GM10248 (cell line): ENCODE data around the gene C9orf85.

Source experiments
- CTCF ChIA-PET: fragments of 300-600 bp; sonication (Branson Sonifier 250); formaldehyde crosslinking; extraction: SDS; loops from one replicate; lab custom pipeline; 2021; ENCODE audit warnings: antibody characterized with exemption; lab: Yijun Ruan, JAX
- POLR2A ChIA-PET: fragments of 350-650 bp; sonication (Branson Sonifier 250); formaldehyde crosslinking; extraction: SDS; loops from one replicate; lab custom pipeline; 2020; ENCODE audit warnings: antibody characterized with exemption; lab: Yijun Ruan, JAX
- DNase-seq: peaks from one replicate; pipeline ENCODE4 v3.0.0; 2012; ENCODE audit errors: extremely low spot score
- TF ChIP-seq, protein P1 (sequence below): IDR thresholded peaks from 2 replicates; pipeline ENCODE4 v1.5.1; 2012; ENCODE audit warnings: mild to moderate bottlenecking, low read depth; ENCODE audit errors: extremely low read depth, missing control alignments, control extremely low read depth

C9orf85 gene

DNA sequence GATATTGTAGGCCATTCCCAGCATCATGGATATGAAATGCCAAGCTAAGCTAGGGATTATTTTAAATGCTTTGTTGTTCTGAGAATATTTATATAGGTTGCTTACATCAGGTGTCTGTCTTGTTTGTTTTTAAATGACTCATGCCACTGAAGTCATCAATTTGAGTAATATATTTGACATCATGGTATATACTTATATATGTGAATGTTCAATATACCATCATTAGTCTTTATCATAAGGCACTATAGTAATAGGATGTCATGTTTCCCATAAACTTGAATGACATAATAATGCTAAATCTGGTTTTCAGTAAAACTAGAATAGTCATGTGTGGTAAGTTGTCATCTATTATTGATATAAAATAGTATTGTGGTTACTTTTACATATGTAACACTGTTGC, 13.1 kb downstream of the C9orf85 start:
- CTCF ChIA-PET: interaction anchor here (1.0 to 2.4 kb wide), 2 partner anchors 13 to 122 kb away, joined by 3 to 8 read pairs; partner anchors contain the start of genes ABHD17B and C9orf85
- TF ChIP-seq, protein P1, sequence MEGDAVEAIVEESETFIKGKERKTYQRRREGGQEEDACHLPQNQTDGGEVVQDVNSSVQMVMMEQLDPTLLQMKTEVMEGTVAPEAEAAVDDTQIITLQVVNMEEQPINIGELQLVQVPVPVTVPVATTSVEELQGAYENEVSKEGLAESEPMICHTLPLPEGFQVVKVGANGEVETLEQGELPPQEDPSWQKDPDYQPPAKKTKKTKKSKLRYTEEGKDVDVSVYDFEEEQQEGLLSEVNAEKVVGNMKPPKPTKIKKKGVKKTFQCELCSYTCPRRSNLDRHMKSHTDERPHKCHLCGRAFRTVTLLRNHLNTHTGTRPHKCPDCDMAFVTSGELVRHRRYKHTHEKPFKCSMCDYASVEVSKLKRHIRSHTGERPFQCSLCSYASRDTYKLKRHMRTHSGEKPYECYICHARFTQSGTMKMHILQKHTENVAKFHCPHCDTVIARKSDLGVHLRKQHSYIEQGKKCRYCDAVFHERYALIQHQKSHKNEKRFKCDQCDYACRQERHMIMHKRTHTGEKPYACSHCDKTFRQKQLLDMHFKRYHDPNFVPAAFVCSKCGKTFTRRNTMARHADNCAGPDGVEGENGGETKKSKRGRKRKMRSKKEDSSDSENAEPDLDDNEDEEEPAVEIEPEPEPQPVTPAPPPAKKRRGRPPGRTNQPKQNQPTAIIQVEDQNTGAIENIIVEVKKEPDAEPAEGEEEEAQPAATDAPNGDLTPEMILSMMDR: no peak
- POLR2A ChIA-PET: no interaction called here
- no peak for DNase-seq

DNA sequence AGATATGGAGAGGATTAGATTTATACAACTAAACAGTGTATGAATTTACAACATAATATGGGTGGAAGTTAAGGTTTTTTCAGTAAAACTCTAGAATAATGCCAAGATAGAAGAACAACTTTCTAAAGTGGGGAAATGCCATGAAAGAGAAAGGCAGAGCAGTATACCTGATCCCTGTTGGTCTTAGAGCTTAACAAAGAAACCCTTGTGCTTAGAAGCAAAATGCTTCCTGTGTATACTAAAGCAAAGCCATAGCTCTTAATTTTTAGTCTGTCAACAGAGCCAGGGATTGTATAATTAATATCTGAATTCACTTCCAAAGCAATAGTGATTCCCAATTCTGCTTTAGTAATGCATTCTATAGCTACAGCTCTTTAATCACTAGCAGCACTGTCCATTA, 14.4 kb downstream of the C9orf85 start:
- TF ChIP-seq, protein P1: no peak
- no peak for DNase-seq
- ChIA-PET CTCF (interaction anchor here (1.1 to 3.1 kb wide), 9 partner anchors 11 to 107 kb away, joined by 3 to 14 read pairs (median 4); partner anchors contain the start of genes ABHD17B and C9orf85), POLR2A (no interaction called here)

DNA sequence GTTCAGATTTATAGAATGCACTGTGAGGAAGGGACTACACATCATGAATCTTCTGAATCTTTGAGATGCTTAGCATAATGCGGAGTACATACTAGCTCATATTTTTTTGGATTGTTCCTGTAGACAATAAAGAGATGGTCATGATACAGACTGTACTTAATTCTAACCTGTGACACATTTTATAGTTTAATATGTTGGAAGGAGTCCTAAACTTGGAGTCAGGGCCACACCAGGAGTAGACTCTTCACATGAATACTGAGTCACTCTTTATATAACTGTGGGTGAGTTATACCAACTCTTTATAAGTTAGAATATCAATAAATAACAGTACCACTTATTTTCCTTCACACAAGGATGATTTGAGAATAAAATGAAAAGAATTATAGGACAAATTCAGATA, 16.9 kb downstream of the C9orf85 start:
- TF ChIP-seq, protein P1: no peak
- POLR2A ChIA-PET: no interaction called here
- no peak for DNase-seq
- CTCF ChIA-PET: interaction anchor here (0.8 to 3.1 kb wide), 2 partner anchors 13 to 25 kb away, joined by 3 to 14 read pairs; no protein-coding TSS in a partner anchor

DNA sequence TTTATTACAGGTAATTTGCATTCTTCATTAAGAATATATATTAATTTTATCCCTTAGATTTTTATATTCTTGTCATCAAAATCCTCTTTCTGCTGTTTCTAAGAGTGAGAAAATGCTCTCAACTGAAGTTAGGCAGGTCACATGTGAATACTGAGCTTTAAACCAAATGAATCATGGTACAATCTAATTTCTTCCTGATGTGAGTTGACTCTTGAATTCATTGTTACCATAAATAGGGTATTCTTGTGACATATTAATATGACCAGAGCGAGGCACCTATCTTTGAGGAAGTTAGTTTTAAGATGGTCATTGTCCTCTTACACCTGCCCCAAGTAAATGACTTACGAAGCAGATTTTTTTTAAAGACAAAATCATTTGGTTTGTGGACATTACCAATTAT, 17.4 kb downstream of the C9orf85 start:
- ChIA-PET CTCF (no interaction called here), POLR2A (no interaction called here)
- no peak for DNase-seq
- TF ChIP-seq, protein P1: no peak

DNA sequence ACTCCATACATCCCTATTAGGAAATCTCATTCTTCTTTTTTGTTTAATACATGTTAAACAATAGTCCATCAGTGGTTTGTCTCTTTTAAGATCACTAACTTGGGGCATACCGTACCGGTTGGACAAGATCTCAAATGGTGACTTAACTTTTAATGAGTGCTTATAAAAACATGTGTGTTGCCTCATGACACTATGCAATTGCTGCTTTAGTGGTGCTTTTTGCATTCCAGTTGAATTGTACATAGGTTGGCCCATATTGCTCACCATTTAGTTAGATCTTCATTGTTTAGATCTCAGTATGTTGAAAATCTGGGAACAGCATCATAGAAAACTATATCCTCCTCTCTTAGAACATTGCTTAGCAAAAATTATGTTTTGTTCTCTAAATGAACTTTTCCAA, 17.8 kb downstream of the C9orf85 start:
- CTCF ChIA-PET: interaction anchor here (1.2 kb wide), 1 partner anchor 10 kb away, joined by 3 read pairs; no protein-coding TSS in a partner anchor
- POLR2A ChIA-PET: no interaction called here
- DNase-seq: no peak
- TF ChIP-seq, protein P1: no peak

DNA sequence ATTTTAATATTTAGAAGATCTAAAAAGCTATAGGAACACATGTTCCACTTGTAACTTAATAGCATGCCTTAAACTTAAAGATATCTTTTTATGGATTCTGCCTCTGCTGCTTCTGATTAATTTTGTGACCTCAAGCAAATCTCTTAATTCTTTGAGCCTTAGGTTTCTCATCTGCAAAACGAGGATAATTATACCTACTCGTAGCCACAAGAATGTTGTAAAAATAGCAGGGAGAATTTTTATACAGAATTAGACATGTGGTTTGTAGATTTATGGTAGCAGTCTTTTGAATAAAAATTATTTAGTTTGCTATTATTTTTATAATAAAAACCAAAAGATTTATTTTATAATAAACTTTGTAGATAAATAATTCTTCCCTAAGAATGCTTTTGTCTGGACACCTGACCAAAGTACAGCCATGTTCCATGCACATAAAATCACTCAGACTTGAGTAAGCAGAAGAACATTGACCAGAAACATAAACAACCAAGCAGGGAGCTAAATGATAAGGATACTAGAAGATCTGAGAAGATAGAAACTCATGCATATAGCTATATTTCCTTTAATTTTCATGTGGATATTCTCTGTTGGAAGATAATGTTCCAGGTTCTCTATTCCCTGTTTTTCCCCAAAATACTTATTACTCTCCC, 18.5 kb downstream of the C9orf85 start:
- DNase-seq: no peak
- ChIA-PET CTCF (interaction anchor here (1.2 kb wide), 1 partner anchor 11 kb away, joined by 3 read pairs; no protein-coding TSS in a partner anchor), POLR2A (no interaction called here)

More for the DNA sequence above, 18.5 kb downstream of the C9orf85 start:
- TF ChIP-seq, protein P1: no peak
